IPS-11a (cell line): ENCODE results near the gene PPID.
"Not testable (repeated sequence)": the region's sequence is repeated elsewhere in the genome, so short reads cannot be mapped to it uniquely, and the experiment has no call there.

Experiments used
- H3K4me3 ChIP-seq: one replicate; pipeline ENCODE4 v1.5.1; 2013; ENCODE audit warnings: low read depth, low read length, control low read depth

The PPID gene

DNA sequence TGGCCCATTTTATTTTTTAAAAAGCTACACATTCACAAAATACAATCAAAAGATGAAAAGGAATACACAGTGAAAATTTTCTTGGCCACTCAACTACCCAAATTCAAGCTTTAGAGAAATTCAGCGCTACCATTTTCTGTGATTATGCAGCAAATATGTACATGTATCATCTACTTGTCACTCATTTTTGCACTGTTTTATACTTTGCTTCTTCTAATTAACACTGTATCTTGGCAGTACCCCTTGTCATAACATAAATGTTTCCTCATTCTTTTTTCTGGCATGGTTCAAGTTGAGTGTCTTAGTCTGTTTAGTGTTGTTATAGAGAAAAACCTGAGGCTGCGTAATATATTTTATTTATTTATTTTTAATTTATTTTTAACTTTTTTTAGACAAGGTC lies 15.7 kb upstream of the PPID start:
- H3K4me3 ChIP-seq: no peak overlapping the region

DNA sequence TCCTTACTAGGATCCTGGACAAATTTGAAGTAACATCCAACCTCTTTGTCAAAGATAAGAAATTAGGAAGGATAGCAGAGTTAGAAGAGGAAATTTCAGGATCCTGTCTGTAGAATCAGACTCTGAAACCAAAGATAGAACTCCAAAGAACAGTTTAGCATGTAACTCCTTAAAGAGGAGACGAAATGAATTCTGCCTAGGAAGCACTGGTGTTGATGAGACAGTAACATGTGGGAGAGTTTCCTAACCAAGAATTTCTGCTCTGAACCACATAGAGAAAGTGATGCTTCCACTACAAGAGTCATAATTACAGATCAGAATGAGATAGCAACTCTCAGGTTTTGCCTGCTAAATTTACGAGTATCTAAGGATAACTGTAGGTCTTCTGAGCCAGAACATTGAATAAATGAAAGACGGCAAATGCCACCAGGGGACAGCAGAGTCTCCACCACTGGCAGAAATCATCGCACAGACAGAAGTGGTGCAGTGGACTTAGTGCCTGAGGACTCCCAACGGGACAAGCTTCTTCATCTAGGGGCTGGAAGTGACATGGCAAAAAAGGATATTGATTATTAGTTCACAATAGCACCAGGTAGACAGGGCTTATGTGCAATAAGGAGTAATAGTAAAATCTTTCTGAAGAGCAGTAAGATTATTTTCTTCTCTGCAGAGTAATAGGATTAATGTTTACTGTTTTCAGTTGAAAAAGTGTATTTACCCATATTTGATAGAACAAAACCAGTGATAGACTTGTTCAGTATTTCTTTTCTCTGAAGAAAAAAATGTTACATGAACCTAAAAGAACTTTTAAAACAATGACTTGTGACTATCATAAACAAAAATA lies 6.7 kb upstream of the PPID start:
- H3K4me3 ChIP-seq: no peak overlapping the region

DNA sequence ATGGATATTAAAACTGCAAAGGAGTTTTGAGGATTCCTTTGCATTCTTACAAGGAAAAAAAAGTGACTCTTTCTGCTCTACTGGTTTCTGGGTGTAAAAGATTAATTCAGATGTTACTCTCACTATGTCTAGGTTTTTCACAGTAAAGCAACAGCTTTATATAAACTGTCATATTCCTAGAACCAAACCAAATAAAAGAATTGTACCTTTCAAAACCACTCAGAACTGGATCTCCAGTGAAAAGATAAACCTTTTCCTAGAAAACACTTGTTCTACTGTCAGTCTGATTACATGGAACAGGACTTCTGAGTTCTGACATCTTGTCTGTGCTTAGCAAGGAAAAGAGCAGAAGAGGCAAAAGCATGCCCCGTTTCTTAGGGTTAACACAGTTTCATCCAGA lies 5.0 kb upstream of the PPID start:
- H3K4me3 ChIP-seq: no peak overlapping the region

DNA sequence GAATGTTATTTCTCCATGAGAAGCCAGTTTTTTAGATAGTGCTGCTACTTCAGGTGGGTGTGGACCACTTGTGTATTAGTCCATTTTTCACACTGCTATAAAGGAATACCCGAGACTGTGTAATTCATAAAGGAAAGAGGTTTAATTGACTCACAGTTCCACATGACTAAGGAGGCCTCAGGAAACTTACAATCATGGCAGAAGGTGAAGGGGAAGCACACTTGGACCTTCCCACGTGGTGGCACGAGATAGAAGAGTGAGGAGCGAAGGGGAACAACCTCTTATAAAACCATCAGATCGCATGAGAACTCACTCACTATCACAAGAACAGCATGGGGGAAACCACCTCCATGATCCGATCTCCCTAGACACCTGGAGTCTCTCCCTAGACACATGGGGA lies 3.4 kb upstream of the PPID start:
- no peak overlapping the region for H3K4me3 ChIP-seq

DNA sequence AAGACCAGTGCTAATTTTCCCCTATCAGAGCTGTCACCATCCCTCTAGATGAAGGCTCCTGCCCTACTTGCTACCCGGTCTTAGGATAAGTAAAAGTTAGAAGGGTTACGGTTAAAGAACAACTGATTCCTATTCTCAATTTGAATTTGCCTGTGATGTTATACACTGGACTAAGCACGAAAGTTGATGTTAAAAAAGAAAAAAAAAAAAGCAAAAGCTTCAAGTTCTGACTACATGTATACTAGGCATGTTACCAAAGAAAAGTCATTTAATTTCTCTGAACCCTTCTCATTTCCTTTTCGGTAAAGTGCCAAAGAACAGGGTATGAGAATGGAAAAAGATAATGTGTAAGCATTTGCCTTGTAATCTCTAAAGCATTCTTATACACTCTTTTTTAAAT lies 1.4 kb upstream of the PPID start:
- no peak overlapping the region for H3K4me3 ChIP-seq

DNA sequence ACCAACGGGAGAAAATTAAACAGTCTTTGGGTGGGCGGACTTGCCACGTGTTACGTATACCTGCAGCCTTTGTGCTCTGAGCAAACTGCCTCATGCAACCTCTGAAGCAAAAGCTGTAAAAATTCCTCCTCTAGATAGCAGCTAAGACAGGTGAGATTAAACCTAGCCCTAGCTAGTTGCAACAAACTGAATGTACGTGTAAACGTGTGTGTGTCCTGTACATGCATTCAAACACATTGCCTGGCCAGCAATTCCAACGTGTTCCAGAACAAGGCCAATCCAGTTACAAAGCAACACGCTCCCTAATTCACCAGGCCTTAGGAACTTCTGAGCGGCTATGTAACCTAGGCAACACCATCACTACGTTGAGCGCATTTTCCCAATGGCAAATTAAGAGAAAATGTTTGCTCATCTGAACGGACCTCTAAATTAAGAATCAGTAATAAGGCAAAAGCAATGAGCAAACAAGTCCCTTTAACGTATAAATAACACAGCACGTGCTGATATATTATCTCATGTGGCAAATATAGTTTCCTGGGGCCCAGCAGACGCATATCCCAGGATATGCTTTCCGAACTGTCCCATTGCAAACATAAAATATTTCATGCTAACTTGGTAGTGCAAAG lies 792 bp downstream of the PPID start:
- H3K4me3 ChIP-seq: peak overlapping the region; percentile 90

DNA sequence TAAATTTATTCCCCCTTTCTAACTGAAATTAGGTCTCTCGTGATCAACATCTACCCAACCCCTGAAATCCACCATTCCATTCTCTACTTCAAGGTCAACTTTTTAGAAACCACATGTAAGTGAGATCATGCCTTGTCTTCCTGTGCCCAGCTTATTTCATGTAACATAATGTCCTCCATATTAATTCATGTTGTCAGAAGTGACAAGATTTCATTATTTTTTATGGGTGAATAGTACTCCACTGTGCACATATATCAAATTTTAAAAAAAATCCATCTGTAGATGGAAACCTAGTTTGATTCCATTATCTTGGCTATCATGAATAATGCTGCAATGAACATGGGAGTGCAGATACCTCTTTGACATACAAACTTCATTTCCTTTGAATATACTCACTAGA lies 1.5 kb downstream of the PPID start:
- H3K4me3 ChIP-seq: peak overlapping the region; percentile 90

DNA sequence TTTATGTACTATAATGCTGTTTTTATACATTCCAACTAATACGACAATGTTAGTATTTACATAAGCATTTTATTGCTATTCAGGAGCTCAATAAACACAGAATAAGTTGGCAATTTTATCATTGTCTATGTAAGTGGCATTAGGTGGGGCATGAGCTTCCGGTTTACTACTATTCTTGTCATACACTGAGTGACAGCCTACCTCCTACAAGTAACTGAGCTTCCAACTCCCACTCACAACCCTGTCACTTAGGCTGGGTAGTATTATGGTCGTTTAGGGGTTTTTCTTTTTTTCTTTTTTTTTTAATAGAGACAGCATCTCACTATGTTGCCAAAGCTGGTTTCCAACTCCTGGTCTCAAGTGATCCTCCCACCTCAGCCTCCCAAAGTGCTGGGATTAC lies 7.4 kb downstream of the PPID start:
- no peak overlapping the region for H3K4me3 ChIP-seq

DNA sequence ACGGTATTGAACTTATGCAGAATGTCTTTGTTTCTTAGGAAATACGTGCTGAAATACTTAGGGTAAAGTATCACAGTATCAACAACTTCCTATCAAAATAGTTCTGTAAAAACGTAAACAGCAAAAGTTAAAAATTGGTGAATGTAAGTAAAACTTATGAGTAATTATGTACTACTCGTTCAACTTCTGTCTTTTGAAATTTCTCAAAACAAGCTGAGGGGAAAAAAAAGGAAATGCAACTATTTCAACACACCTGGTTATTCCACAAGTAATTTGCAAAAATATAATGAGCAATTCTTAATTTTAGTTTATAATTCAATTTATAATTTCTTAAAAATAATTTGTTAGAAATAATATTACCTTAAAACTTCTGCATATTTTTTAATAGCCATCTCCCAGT lies 8.3 kb downstream of the PPID start:
- no peak overlapping the region for H3K4me3 ChIP-seq

DNA sequence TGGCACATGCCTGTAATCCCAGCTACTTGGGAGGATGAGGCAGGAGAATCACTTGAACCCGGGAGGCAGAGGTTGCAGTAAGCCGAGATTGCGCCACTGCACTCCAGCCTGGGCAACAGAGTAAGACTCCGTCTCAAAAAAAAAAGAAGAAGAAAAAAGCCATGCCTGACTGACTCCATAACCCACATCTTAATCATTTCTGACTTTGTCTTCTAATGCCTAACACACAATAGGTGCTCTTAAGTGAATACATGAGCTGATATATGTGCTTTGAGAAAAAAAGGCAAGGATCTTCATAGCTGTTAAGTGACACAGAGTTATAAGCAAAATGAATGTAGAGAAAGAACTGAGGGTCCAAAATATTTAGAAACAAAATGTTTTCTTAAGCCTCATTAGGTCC lies 10.6 kb downstream of the PPID start:
- not testable (repeated sequence) for H3K4me3 ChIP-seq

DNA sequence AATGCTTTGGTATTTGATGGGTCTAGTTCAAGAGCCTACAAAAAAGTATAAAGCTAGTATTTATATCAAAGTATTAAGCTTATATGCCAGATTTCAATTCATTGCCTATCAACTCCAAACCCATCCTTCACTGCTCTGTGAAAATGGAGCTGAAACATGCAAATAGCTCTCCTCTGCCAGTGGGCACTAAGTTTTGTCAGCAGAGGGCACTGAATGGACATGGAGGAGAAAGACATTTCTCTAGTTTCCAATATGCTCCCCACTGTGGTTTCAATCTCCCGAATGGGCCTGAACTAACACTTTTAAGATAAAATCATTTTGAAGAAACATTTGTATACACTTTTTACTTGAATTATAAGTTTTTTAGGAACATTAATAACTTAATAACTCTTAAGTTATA lies 12.4 kb downstream of the PPID start:
- H3K4me3 ChIP-seq: no peak overlapping the region

DNA sequence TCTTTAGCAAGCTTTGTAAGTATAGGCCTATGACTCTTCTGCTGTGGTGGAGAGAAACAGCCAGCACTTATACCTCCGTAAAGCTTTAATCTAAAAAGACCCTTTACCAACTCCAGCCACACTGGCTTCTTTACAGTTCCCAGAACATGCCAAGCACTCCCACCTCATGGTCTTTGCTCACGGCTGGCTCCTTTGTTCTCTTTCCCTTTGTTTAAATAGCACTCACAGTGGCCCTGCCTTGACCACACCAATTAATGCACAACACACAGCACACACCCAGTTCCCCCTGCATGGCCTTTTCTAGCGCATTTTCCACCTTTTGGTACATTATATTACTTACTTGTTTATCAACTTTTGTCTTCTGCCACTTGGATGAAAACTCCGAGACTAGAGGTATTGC lies 18.9 kb downstream of the PPID start:
- no peak overlapping the region for H3K4me3 ChIP-seq

DNA sequence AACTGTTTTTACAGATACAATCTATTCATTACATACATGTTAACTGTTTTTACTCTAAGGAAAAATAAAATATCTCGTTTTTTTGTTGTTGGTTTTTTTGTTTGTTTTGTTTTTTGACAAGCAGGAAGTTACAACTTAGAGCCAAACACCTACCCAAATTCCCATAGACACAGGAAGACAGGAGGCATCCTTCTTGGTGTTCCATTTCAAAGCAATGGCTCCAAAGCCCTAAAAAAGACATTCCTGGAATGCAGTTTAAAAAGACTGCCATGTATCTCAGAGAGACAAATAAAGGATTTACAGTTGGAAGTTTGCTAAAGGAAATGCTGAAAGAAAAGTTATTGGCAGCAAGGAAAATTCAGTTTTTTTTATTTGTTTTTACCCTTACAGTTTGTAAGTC lies 34.4 kb downstream of the PPID start:
- no peak overlapping the region for H3K4me3 ChIP-seq

DNA sequence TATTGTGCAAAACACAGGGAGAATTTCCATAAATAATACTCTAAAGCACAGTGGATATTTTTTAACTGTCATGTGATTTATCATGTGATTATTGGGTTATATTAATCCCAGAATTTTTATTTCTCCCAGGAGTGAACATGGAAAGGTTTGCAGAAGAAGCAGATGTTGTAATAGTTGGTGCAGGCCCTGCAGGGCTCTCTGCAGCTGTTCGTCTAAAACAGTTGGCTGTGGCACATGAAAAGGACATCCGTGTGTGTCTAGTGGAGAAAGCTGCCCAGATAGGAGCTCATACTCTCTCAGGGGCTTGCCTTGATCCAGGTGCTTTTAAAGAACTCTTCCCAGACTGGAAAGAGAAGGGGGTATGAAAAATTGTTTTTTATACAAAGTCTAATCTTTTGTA lies 41.1 kb downstream of the PPID start:
- no peak overlapping the region for H3K4me3 ChIP-seq

DNA sequence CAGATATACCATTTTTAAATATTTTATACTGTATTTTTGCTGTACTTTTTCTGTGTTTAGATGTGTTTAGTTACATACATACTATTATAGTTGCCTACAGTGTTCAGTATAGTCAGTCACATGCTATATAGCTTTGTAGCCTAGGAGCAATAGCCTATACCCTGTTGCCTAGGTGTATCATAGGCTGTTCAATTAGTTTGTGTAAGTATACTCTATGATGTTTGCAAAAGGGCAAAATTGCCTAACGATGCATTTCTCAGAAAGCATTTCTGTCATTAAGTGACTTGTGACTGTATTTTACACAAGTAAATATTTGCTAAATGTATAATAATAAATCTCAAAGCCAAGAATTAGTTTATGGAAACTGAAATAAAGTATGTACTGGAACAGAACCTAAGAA lies 41.6 kb downstream of the PPID start:
- no peak overlapping the region for H3K4me3 ChIP-seq

DNA sequence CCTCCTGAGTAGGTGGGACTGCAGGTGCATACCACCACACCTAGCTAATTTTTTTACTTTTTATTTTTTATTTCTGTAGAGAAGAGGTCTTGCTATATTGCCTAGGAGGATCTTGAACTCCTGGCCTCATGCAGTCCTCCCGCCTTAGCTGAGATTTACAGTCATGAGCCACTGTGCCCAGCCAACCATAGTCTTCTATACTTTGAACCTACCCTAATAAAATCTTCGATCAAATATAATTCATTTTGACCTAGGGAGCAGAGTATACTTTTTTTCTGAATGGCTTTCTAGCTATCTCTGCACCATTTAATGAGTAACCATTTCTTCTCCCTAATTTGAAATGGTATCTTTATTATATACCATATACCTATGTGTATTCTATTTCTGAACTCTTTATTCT lies 44.4 kb downstream of the PPID start:
- H3K4me3 ChIP-seq: no peak overlapping the region

DNA sequence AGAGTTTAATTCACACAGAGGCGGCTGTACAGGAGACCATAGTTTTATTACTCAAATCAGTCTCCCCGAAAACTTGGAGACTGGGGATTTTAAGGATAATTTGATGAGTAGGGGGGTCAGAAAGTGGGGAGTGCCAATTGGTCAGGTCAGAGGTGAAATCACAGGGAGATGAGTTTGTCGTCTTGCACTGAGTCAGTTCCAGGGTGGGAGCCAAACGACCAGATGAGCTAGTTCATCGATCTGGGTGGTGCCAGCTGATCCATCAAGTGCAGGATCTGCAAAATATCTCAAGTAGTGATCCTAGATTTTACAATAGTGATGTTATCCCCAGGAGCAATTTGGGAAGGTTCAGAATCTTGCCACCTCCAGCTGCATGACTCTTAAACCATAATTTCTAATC lies 47.1 kb downstream of the PPID start:
- no peak overlapping the region for H3K4me3 ChIP-seq

DNA sequence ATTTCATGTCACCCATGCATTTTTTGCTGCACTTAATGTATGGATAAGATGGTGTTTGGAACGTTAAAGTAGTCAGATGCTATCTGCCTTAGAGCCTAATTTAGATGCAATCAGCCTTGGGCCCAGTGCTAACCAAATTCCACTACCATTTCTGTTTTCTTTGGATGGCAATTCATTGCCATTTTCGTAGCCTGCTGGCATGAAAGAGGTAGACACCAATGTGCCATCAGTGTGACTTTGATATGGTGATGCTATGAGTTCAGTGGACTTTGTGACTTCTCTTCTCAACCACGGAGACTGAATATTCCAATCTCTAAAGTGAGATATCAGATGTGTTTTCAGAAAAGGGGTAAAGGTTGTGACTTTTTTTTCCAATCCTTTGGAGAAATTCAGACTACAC lies 49.6 kb downstream of the PPID start:
- no peak overlapping the region for H3K4me3 ChIP-seq

DNA sequence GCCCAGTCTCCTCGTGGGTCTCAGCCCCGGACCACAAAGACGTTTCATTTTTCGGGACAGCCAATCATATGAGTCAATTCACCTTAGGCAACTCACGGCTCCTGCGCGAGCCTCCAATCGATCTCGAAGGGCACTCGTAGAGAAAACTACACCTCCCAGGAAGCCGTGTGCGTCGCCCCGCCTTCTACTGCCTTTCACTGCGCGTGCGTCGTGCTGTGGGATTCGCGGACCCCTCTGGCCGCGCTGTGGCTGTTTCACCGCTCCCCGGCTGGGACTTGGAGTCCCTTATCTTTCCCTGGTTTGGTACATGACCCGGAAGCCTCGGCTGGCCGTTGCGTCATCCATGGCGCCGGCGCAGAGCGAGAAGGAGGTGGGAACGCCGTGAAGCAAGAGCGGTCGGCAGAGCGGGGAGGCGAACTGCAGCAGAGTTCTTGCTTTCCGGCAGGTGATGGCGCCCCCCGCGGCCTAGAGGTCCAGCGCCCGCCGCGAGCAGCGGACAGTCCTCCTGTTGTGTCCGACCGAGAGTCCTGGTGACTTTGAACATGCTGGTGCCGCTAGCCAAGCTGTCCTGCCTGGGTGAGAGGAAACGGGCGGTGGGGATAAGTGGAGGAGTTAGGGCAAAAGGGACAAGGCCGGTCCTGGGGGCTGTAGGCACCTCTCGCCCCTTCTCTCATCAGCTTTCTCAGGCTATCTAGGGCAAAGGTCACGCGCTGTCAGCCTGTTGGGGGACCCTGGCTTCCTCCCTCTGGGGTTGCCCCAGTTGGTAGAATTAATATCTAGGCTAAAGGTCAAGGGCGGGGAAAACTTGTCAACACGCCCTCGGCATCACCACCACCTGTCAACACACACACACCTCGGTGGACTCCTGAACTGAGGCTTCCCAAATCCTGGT lies 51.0 kb downstream of the PPID start, which contains the start of gene ETFDH:
TSS of gene ETFDH (plus strand) at position 382 of the 892 bp plus-strand sequence. CDS start at position 543, 161 bp downstream.
- peak within 1 kb of the TSS; percentile 85 for H3K4me3 ChIP-seq

DNA sequence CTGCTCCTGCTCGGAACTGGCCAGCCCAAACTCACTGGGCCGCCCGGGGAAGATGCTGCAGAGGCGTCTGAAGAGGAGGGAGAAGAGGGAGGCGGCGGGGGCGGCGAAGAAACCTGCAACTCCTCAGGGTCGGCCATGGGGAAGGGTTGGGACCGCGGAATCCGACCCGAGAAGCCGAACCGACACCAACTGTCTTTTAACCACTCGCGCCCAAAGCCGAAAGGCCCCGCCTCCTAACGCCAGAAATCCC lies 51.6 kb downstream of the PPID start, which contains the start of gene C4orf46:
TSS of gene C4orf46 (minus strand) at position 223 of the 250 bp plus-strand sequence. CDS start at position 137, 86 bp downstream.
- H3K4me3 ChIP-seq: peak within 1 kb of the TSS; percentile 85

DNA sequence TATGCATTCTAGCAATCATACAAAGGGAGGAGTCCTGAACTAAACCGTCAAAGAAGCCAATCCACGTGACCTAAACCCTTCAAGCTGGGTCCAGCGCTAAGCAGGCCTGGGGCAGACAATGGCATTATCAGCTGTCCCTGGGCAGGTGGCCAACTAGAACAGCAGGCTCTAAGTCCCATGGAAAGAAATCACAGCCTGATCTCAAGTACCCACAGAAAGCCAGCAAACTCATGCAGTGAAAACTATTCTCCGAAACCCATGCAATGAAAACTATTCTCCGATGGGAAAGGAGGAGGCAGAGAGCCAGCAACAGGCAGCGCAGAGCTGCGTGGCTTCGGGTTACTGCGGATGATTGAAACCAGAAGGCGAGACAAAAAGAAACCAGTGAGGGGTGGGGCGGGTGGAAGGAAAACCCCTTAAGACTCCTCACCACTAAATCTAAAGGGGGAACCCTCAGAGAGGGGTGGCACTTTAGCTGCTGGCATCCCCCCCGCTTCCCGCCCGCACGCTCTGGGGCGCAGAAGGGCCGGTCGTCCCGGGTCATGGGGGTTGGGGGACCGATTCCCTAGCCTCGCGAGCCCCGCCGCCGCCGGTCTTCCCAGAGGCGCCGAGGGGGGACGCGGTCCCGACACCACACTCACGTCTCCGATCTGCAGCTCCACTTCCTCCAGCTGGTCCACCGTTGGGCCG lies 52.1 kb downstream of the PPID start:
- peak overlapping the region; percentile 85 for H3K4me3 ChIP-seq
